Gastrocnemius medialis (tissue), 4 donors: ENCODE results near the gene GPR34. TPM values are rescaled to one million over a fixed set of nuclear protein-coding genes. Genes with fewer than 3 reads are reported as not detected.

Experiments used
- ATAC-seq, 2 donors: fragments of 150-250 bp; one replicate each; pipeline ENCODE4 v1.9.1; 2016
- DNase-seq, 2 donors: peaks; one replicate each; pipeline ENCODE4 v3.0.0-alpha.2; 2019
- H3K27ac ChIP-seq, 4 donors: fragments of 200-600 bp; sonication (generic); 1 replicate in 1 of 4; 2 replicates in 3 of 4; pipeline ENCODE4 v1.5.1; 2016 to 2018; ENCODE audit warnings: mild to moderate bottlenecking in 2 of 4, moderate library complexity in 1 of 4
- H3K27me3 ChIP-seq, 3 donors: fragments of 200-600 bp; sonication (generic) in 2 of 3; 1 replicate in 1 of 3; 2 replicates in 2 of 3; pipeline versions ENCODE4 v1.5.1 to v1.6.0; 2016 to 2019; ENCODE audit warnings: mild to moderate bottlenecking in 1 of 3, moderate library complexity in 1 of 3
- H3K36me3 ChIP-seq, 2 donors: fragments of 200-600 bp; sonication (generic) in 1 of 2; one replicate each; pipeline ENCODE4 v1.5.1; 2017 to 2018
- H3K4me1 ChIP-seq, 2 donors: fragments of 200-600 bp; sonication (generic) in 1 of 2; one replicate each; pipeline ENCODE4 v1.5.1; 2016 to 2017; ENCODE audit warnings: mild to moderate bottlenecking in 2 of 2
- H3K4me3 ChIP-seq, 4 donors: fragments of 200-600 bp; sonication (generic) in 3 of 4; 1 replicate in 1 of 4; 2 replicates in 3 of 4; pipeline ENCODE4 v1.5.1; 2016 to 2019; ENCODE audit warnings: mild to moderate bottlenecking in 2 of 4
- H3K9me3 ChIP-seq, 3 donors: fragments of 200-600 bp; sonication (generic) in 2 of 3; 1 replicate in 1 of 3; 2 replicates in 2 of 3; pipeline ENCODE4 v1.5.1; 2016 to 2019
- POLR2A ChIP-seq, 2 donors: fragments of 450-650 bp; IDR thresholded peaks; one replicate each; pipeline ENCODE4 v1.6.1; 2017; ENCODE audit warnings: antibody characterized with exemption in 2 of 2, mild to moderate bottlenecking in 2 of 2, moderate library complexity in 2 of 2
- in situ Hi-C, 4 donors: fragments of 200-750 bp; cut with MboI; loops; one replicate each; pipeline versions ENCODE4 v1.15.0 to v1.8.0; 2017; ENCODE audit warnings: low sequenced_read_pairs in 4 of 4
- intact Hi-C: fragments of 100-400 bp; cut with DNase I; formaldehyde crosslinking; loops from one replicate; pipeline ENCODE4 v1.15.1; 2023; ENCODE audit warnings: low total_unique reads
- total RNA-seq, 4 donors: library from RNA; depleted of rRNA; stranded (reverse); fragments of >200 nt; gene quantifications; one replicate each; pipeline versions ENCODE4 v1.1.0 to v1.2.3, GENCODE V29; 2016
- TF ChIP-seq, protein P1 (sequence below), 5 experiments: fragments of 450-650 bp in 3 of 5; fragments of 200-600 bp in 2 of 5; sonication (generic) in 2 of 5; IDR thresholded peaks in 4 of 5; conservative IDR thresholded peaks in 1 of 5; 1 replicate in 4 of 5; 2 replicates in 1 of 5; pipeline ENCODE4 v1.5.1; 2016 to 2019; ENCODE audit warnings: antibody characterized with exemption in 5 of 5, mild to moderate bottlenecking in 3 of 5, moderate library complexity in 3 of 5

GPR34 gene
- total RNA-seq, 4 donors from 2014 or later: 0.95 to 4.6 (median 2.4) TPM

DNA sequence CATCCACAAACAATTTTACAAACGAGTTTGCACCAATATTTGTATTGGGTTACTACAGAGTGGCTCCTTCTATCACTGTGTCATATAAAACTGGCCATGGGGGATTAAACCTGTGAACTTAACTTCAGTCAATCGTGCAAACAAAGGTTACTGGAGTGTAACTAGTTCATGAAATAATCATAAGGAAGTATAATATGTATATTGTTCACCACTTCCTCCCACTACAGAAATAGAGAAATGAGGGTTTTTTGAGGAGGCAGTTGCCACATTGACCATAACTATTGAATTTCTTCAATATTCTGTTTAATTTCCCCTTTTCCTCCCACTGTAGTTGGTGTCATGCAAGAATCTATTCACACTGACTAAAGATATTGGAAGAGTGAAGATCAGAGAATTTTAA lies 35.1 kb downstream of the GPR34 start, which contains the start of gene GPR82:
Gene GPR82 (plus strand): TSS at position 356 of the 400 bp plus-strand sequence. CDS start 2,846 bp downstream, outside the sequence.
- TF ChIP-seq, protein P1, sequence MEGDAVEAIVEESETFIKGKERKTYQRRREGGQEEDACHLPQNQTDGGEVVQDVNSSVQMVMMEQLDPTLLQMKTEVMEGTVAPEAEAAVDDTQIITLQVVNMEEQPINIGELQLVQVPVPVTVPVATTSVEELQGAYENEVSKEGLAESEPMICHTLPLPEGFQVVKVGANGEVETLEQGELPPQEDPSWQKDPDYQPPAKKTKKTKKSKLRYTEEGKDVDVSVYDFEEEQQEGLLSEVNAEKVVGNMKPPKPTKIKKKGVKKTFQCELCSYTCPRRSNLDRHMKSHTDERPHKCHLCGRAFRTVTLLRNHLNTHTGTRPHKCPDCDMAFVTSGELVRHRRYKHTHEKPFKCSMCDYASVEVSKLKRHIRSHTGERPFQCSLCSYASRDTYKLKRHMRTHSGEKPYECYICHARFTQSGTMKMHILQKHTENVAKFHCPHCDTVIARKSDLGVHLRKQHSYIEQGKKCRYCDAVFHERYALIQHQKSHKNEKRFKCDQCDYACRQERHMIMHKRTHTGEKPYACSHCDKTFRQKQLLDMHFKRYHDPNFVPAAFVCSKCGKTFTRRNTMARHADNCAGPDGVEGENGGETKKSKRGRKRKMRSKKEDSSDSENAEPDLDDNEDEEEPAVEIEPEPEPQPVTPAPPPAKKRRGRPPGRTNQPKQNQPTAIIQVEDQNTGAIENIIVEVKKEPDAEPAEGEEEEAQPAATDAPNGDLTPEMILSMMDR (IDR thresholded peaks at IDR 0.05 in 4 of 5, conservative IDR thresholded peaks at IDR 0.05 in 1 of 5): no peak
- no peak for TF ChIP-seq POLR2A (IDR thresholded peaks at IDR 0.05)
- no peak within 1 kb of the TSS for H3K4me3 ChIP-seq
- H3K9me3 ChIP-seq: no peaks in the 10 kb centered on the region
- in situ Hi-C loops: no loop called here
- intact Hi-C loops: no loop called here
- DNase-seq: no peak
- H3K36me3 ChIP-seq: no peaks in the 10 kb centered on the region
- no peaks in the 10 kb centered on the region for H3K27me3 ChIP-seq
- no peak for ATAC-seq
- no peak within 1 kb of the TSS for H3K27ac ChIP-seq
- H3K4me1 ChIP-seq: no peaks in the 10 kb centered on the region

DNA sequence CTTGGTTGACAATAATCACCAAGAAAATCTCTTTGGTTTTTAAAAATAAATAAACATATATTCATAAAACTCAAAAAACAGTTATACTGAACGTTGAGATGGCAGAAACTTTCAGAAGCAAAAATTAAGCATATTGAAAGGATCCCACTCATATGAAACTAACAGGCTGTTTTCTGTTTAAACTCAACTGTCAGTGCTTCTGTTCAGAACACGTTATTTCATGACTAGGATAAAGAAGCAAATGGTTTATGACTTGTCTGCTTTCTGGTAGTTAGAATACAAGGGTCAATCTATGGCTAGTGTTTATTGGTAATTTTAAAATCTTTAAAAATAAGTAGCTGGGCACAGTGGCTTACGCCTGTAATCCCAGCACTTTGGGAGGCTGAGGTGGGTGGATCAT lies 39.4 kb downstream of the GPR34 start:
- no peak overlapping the region for H3K27ac ChIP-seq
- H3K9me3 ChIP-seq: no peaks in the 10 kb centered on the region
- TF ChIP-seq, protein P1 (IDR thresholded peaks at IDR 0.05 in 4 of 5, conservative IDR thresholded peaks at IDR 0.05 in 1 of 5): no peak
- TF ChIP-seq POLR2A (IDR thresholded peaks at IDR 0.05): no peak
- no peaks in the 10 kb centered on the region for H3K27me3 ChIP-seq
- DNase-seq (no peak), ATAC-seq (no peak)
- intact Hi-C loops: no loop called here
- in situ Hi-C loops: no loop called here
- H3K4me3 ChIP-seq: no peak overlapping the region
- no peaks in the 10 kb centered on the region for H3K4me1 ChIP-seq
- no peaks in the 10 kb centered on the region for H3K36me3 ChIP-seq

DNA sequence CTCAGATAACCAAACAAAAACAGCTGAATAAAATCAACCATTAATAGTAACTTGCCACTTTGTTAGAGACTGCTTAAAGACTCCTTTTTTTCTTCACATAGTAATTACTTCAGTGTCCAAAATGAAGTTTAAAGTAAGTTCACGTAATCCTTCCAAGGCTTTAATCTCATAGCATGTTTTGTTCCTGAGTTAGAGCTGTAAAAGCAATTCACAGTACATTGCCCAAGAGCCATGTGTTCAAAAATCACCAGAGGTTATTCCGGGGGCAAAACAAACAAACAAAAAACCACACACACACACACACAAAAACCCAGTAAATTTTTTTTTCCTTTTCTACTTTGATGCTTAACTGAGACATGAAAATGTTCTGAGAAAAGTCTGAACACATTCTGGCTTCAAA lies 41.3 kb downstream of the GPR34 start:
- H3K27me3 ChIP-seq: no peaks in the 10 kb centered on the region
- H3K9me3 ChIP-seq: no peaks in the 10 kb centered on the region
- intact Hi-C loops (no loop called here), in situ Hi-C loops (no loop called here)
- DNase-seq: no peak
- no peaks in the 10 kb centered on the region for H3K4me1 ChIP-seq
- H3K4me3 ChIP-seq: no peak overlapping the region
- H3K36me3 ChIP-seq: no peaks in the 10 kb centered on the region
- TF ChIP-seq, protein P1 (IDR thresholded peaks at IDR 0.05 in 4 of 5, conservative IDR thresholded peaks at IDR 0.05 in 1 of 5): no peak
- no peak for TF ChIP-seq POLR2A (IDR thresholded peaks at IDR 0.05)
- no peak for ATAC-seq
- no peak overlapping the region for H3K27ac ChIP-seq

DNA sequence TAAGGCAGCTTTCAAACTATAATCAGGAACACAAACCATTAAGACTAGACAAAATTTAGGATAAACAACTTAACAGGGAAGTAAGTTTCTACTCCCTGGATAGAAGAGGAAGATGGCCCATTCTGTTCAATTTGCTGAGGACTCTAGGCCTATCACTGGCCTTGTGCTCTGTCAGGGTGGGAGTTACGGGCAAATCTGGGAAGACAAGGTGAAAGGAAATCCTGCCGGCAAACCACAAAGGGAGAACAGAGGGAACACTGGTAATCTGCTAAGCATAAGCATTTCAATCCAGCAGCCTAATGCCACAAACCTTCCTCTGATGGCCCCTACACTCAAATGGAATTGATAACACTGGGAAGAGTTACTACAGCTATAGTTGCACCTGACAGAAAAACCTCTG lies 43.5 kb downstream of the GPR34 start:
- Histone ChIP-seq H3K4me1 (no peaks in the 10 kb centered on the region), H3K4me3 (no peak overlapping the region), H3K27ac (no peak overlapping the region), H3K27me3 (no peaks in the 10 kb centered on the region), H3K9me3 (no peaks in the 10 kb centered on the region), H3K36me3 (no peaks in the 10 kb centered on the region)
- no peak for TF ChIP-seq POLR2A (IDR thresholded peaks at IDR 0.05)
- TF ChIP-seq, protein P1 (IDR thresholded peaks at IDR 0.05 in 4 of 5, conservative IDR thresholded peaks at IDR 0.05 in 1 of 5): no peak
- intact Hi-C loops (no loop called here), in situ Hi-C loops (no loop called here)
- DNase-seq (no peak), ATAC-seq (no peak)

DNA sequence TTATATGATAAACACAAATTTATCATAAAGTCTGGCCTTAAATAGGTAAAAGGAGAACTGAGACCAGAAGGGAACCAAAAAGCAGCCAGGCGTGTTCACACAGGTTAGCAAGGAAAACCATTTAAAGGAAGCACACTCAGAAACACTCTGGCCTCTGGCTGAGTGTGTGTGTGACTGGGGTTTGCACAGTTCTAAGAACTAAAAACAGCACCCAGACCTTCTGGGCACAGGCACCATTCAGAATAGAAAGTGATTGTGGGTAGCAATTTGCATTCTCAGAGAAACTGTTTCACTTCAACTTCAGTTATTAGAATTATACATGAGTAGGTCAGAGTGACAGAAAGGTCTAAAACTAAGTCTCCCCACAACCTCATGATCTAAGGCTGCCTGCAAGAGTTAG lies 45.2 kb downstream of the GPR34 start:
- no peaks in the 10 kb centered on the region for H3K4me1 ChIP-seq
- H3K9me3 ChIP-seq: no peaks in the 10 kb centered on the region
- H3K27ac ChIP-seq: no peak overlapping the region
- no peaks in the 10 kb centered on the region for H3K27me3 ChIP-seq
- intact Hi-C loops: no loop called here
- TF ChIP-seq, protein P1 (IDR thresholded peaks at IDR 0.05 in 4 of 5, conservative IDR thresholded peaks at IDR 0.05 in 1 of 5): no peak
- TF ChIP-seq POLR2A (IDR thresholded peaks at IDR 0.05): no peak
- H3K4me3 ChIP-seq: no peak overlapping the region
- H3K36me3 ChIP-seq: no peaks in the 10 kb centered on the region
- in situ Hi-C loops: no loop called here
- no peak for ATAC-seq
- no peak for DNase-seq
